Naive B cell (primary cell): ENCODE data around the gene GTPBP8. TPM values are rescaled to one million over a fixed set of nuclear protein-coding genes. Genes with fewer than 3 reads are reported as not detected.
A peak's percentile ranks its signal among the peaks of the same experiment; 100 is the strongest.

Source experiments
- ATAC-seq, 2 donors: fragments of 150-1000 bp; cut with Tn5 transposase; 2 replicates each; pipeline ENCODE4 v1.10.0; 2021; ENCODE audit warnings: low read depth in 2 of 2, mild to moderate bottlenecking in 2 of 2, moderate library complexity in 2 of 2
- DNase-seq: peaks from one replicate; pipeline ENCODE4 v3.0.0; 2022
- H3K27ac Mint-ChIP-seq, 6 donors: one replicate each; pipeline ENCODE4 v1.8.0; 2020 to 2022; ENCODE audit warnings: mild to moderate bottlenecking in 6 of 6, mixed read lengths in 6 of 6, moderate library complexity in 5 of 6, inconsistent platforms in 2 of 6
- H3K27me3 Mint-ChIP-seq, 3 donors: one replicate each; pipeline ENCODE4 v1.8.0; 2021 to 2022; ENCODE audit warnings: mixed read lengths in 3 of 3, mild to moderate bottlenecking in 1 of 3
- H3K36me3 Mint-ChIP-seq, 2 donors: one replicate each; pipeline ENCODE4 v1.8.0; 2020 to 2022; ENCODE audit warnings: mixed read lengths in 2 of 2, inconsistent platforms in 1 of 2, mild to moderate bottlenecking in 1 of 2
- H3K4me1 Mint-ChIP-seq, 3 donors: one replicate each; pipeline ENCODE4 v1.8.0; 2020 to 2022; ENCODE audit warnings: mixed read lengths in 3 of 3, inconsistent platforms in 1 of 3, mild to moderate bottlenecking in 1 of 3, moderate library complexity in 1 of 3
- H3K4me3 Mint-ChIP-seq, 8 donors: one replicate each; pipeline ENCODE4 v1.8.0; 2020 to 2022; ENCODE audit warnings: mild to moderate bottlenecking in 8 of 8, mixed read lengths in 8 of 8, moderate library complexity in 8 of 8, inconsistent platforms in 2 of 8
- H3K9me3 Mint-ChIP-seq, 7 donors: one replicate each; pipeline ENCODE4 v1.8.0; 2020 to 2022; ENCODE audit warnings: mixed read lengths in 7 of 7, mild to moderate bottlenecking in 5 of 7, inconsistent platforms in 2 of 7, moderate library complexity in 1 of 7
- polyA plus RNA-seq, 6 donors: library from polyadenylated mRNA; unstranded; fragments of 300-500 nt; fragmentation: Illumina TruSeq; gene quantifications; one replicate each; pipeline ENCODE4 v1.2.3, GENCODE V29; 2021; ENCODE audit warnings: low read depth in 6 of 6

Gene GTPBP8
- polyA plus RNA-seq, 6 donors from 2014 or later, result 9.4 to 16.2 (median 12.7) TPM

DNA sequence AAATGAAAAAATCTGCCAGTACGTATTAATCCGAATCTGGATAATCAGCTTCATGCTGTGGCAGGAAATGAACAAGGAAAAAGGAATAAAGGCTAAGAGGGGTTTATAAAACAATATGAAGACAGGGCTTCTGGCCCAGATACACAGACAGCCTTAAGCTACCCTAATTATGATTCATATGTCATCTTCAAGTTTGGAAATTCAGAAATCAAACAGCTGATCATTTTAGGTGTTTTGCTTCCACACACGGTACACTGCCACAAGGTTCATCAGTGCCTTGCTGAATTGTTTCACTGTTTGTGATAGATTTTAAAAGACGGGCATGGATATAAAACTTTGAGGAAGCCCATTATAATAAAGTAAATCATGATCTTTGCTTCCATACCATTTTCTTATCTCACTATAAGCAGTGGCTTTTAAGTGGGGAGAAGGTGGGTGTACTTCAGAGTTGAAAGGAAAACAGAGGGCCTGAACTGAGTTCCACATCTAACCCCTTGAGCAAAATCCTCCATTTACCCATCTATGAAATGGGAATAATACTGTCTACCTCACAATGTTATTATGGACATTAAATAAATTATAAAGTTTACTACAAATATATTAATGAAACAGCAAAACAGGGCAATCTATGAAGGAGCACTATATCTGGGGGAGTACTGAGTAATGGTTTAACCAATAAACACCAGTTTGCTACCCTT lies 15.7 kb downstream of the GTPBP8 start:
- H3K36me3 Mint-ChIP-seq, result peaks cover 29 to 33% of the 10 kb centered on the region in 2 donors
- H3K27ac Mint-ChIP-seq, result no peak overlapping the region
- DNase-seq (no peak), ATAC-seq (no peak)
- H3K4me3 Mint-ChIP-seq, result no peak overlapping the region
- H3K4me1 Mint-ChIP-seq, result peaks cover 6 to 10% (median 7%) of the 10 kb centered on the region in 3 donors
- no peaks in the 10 kb centered on the region for H3K9me3 Mint-ChIP-seq
- no peaks in the 10 kb centered on the region for H3K27me3 Mint-ChIP-seq

GRCh38 chr3:113008117-113008516 lies 17.3 kb downstream of the GTPBP8 start:
- Mint-ChIP-seq H3K4me1 (peaks cover 4 to 6% (median 6%) of the 10 kb centered on the region in 3 donors), H3K9me3 (no peaks in the 10 kb centered on the region), H3K27ac (peak overlapping the region in 2 of 6 donors; percentile 2 to 45), H3K36me3 (peaks cover 29 to 38% of the 10 kb centered on the region in 2 donors), H3K27me3 (no peaks in the 10 kb centered on the region), H3K4me3 (no peak overlapping the region)
- ATAC-seq (no peak), DNase-seq (no peak)

GRCh38 chr3:113013593-113013992 lies 22.8 kb downstream of the GTPBP8 start:
- peaks cover 16 to 27% (median 24%) of the 10 kb centered on the region in 3 donors for H3K4me1 Mint-ChIP-seq
- H3K9me3 Mint-ChIP-seq, result no peaks in the 10 kb centered on the region
- ATAC-seq (no peak), DNase-seq (no peak)
- peak overlapping the region in 4 of 6 donors; percentile 1 to 77 (median 42) for H3K27ac Mint-ChIP-seq
- H3K27me3 Mint-ChIP-seq, result no peaks in the 10 kb centered on the region
- no peak overlapping the region for H3K4me3 Mint-ChIP-seq
- H3K36me3 Mint-ChIP-seq, result peaks cover 12 to 21% of the 10 kb centered on the region in 2 donors

GRCh38 chr3:113018536-113019181 lies 27.9 kb downstream of the GTPBP8 start:
- peak overlapping the region; percentile 93 to 98 (median 96) for H3K4me3 Mint-ChIP-seq
- H3K27ac Mint-ChIP-seq, result peak overlapping the region; percentile 94 to 99 (median 96)
- H3K36me3 Mint-ChIP-seq, result no peaks in the 10 kb centered on the region
- peak; percentile 6 for DNase-seq
- H3K9me3 Mint-ChIP-seq, result peaks cover 0 to 2% (median 0%) of the 10 kb centered on the region in 7 donors
- peaks cover 38 to 52% (median 43%) of the 10 kb centered on the region in 3 donors for H3K4me1 Mint-ChIP-seq
- no peak for ATAC-seq
- no peaks in the 10 kb centered on the region for H3K27me3 Mint-ChIP-seq

GRCh38 chr3:113019182-113020137 lies 28.7 kb downstream of the GTPBP8 start:
- H3K9me3 Mint-ChIP-seq, result peaks cover 0 to 2% (median 0%) of the 10 kb centered on the region in 7 donors

GRCh38 chr3:113021471-113021870 lies 30.7 kb downstream of the GTPBP8 start:
- Mint-ChIP-seq H3K4me3 (peak overlapping the region in 2 of 8 donors; percentile 17 to 98), H3K36me3 (no peaks in the 10 kb centered on the region), H3K27ac (peak overlapping the region in 1 of 6 donors; percentile 96)

More at GRCh38 chr3:113019182-113020137, 28.7 kb downstream of the GTPBP8 start:
- ATAC-seq (peak; percentile 87 to 88), DNase-seq (peak; percentile 83)
- H3K4me3 Mint-ChIP-seq, result peak overlapping the region; percentile 93 to 98 (median 96)
- H3K27me3 Mint-ChIP-seq, result no peaks in the 10 kb centered on the region
- H3K4me1 Mint-ChIP-seq, result peaks cover 36 to 49% (median 45%) of the 10 kb centered on the region in 3 donors
- peak overlapping the region; percentile 94 to 99 (median 96) for H3K27ac Mint-ChIP-seq
- H3K36me3 Mint-ChIP-seq, result no peaks in the 10 kb centered on the region

DNA sequence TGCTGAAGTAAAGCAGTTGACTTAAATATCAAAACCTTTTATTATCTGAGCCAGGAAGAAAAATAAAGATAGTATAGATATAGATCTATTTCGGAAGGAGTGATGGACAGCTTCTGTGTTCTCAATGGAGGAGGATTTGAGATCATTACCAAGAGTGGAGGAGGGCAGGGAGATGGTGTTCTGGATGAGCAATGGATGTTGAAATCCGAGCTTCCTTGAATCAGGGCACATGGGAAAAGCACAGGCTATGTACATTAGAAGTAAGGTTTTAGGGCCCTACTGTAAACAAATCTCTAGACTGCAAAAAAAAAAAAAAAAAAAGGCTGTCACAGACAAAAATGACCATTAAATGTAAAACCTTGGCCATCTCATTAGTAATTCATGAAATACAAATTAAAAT lies 43.2 kb downstream of the GTPBP8 start:
- Mint-ChIP-seq H3K36me3 (no peaks in the 10 kb centered on the region), H3K9me3 (no peaks in the 10 kb centered on the region), H3K27ac (peak overlapping the region in 1 of 6 donors; percentile 43), H3K27me3 (no peaks in the 10 kb centered on the region), H3K4me3 (no peak overlapping the region), H3K4me1 (no peaks in the 10 kb centered on the region)
- ATAC-seq, result no peak
- no peak for DNase-seq

More at GRCh38 chr3:113021471-113021870, 30.7 kb downstream of the GTPBP8 start:
- H3K27me3 Mint-ChIP-seq, result no peaks in the 10 kb centered on the region
- peaks cover 0 to 2% (median 0%) of the 10 kb centered on the region in 7 donors for H3K9me3 Mint-ChIP-seq
- DNase-seq, result no peak
- ATAC-seq, result no peak
- peaks cover 31 to 45% (median 41%) of the 10 kb centered on the region in 3 donors for H3K4me1 Mint-ChIP-seq

DNA sequence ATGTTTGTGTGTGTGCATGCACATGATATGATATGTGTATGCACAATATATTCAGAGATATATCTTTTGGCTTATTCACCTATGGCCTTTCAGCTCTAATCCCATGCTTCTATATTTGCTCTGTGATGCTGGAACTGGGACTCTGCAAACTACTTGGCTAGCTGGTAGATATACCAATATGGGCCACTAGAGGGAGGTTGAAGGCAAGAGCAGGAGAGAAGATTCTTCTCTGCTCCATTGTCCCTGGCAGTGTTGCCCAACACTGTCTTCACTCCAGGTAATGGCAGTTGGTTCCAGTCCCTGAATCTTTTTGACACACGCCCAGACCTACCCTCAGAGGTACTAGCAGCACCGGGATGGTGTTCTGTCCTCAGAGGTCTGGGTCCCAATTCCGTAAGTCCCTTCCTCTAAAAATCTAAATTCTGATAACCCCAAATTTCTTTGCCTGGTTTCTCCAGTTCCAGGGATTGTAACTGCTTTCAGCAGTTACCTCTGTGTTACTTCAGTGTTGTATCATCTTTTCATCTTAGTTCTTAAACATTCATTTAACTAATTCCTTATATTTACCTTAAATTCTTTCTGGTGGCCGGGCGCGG lies 44.7 kb downstream of the GTPBP8 start:
- Mint-ChIP-seq H3K4me1 (no peaks in the 10 kb centered on the region), H3K9me3 (no peaks in the 10 kb centered on the region), H3K27ac (peak overlapping the region in 1 of 6 donors; percentile 56), H3K4me3 (no peak overlapping the region), H3K27me3 (no peaks in the 10 kb centered on the region), H3K36me3 (no peaks in the 10 kb centered on the region)
- ATAC-seq (peak; percentile 67 to 78), DNase-seq (peak; percentile 41)

DNA sequence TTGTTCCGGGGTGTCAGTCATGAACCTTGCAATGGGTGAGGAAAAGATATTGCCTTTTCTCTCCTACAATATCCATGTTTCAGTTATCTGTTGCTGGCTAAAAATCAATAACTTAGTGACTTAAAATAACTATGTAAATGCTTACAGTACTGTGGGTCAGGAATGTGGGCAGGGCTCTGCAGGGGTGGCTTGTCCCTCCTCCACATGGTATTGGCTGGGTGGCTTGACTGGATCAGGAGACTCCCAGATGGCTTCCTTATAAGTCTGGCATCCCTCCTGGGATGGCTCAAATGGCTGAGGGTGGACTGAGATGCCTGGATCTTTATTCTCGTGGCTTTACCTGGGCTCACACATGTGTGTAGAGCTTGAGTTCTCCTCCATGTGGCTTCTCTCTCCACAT lies 47.5 kb downstream of the GTPBP8 start:
- Mint-ChIP-seq H3K27me3 (no peaks in the 10 kb centered on the region), H3K4me1 (no peaks in the 10 kb centered on the region), H3K36me3 (no peaks in the 10 kb centered on the region), H3K9me3 (no peaks in the 10 kb centered on the region), H3K4me3 (no peak overlapping the region), H3K27ac (peak overlapping the region in 1 of 6 donors; percentile 37)
- ATAC-seq, result no peak
- no peak for DNase-seq

GRCh38 chr3:113039546-113039945 lies 48.8 kb downstream of the GTPBP8 start:
- Mint-ChIP-seq H3K4me3 (no peak overlapping the region), H3K4me1 (no peaks in the 10 kb centered on the region), H3K36me3 (no peaks in the 10 kb centered on the region), H3K27ac (no peak overlapping the region), H3K27me3 (no peaks in the 10 kb centered on the region), H3K9me3 (no peaks in the 10 kb centered on the region)
- no peak for ATAC-seq
- no peak for DNase-seq

- Mint-ChIP-seq H3K4me3 (no peak overlapping the region), H3K4me1 (no peaks in the 10 kb centered on the region), H3K27ac (no peak overlapping the region), H3K9me3 (peaks cover 0 to 5% (median 2%) of the 10 kb centered on the region in 7 donors), H3K36me3 (peaks cover 0 to 2% of the 10 kb centered on the region in 2 donors), H3K27me3 (no peaks in the 10 kb centered on the region)
- ATAC-seq (no peak), DNase-seq (no peak)
These were observed 49.4 kb downstream of the GTPBP8 start for GRCh38 chr3:113040231-113040630.

GRCh38 chr3:113043686-113044085 lies 52.9 kb downstream of the GTPBP8 start:
- H3K27ac Mint-ChIP-seq, result no peak overlapping the region
- no peaks in the 10 kb centered on the region for H3K27me3 Mint-ChIP-seq
- DNase-seq (no peak), ATAC-seq (no peak)
- H3K4me3 Mint-ChIP-seq, result no peak overlapping the region
- no peaks in the 10 kb centered on the region for H3K4me1 Mint-ChIP-seq
- H3K9me3 Mint-ChIP-seq, result peaks cover 0 to 7% (median 4%) of the 10 kb centered on the region in 7 donors
- H3K36me3 Mint-ChIP-seq, result peaks cover 0 to 5% of the 10 kb centered on the region in 2 donors
